HEK293T (cell line): ENCODE data around the gene FHOD3.
"Not testable (repeated sequence)": the region's sequence is repeated elsewhere in the genome, so short reads cannot be mapped to it uniquely, and the experiment has no call there.

ENCODE experiments used
- CTCF ChIA-PET: fragments of 350-600 bp; formaldehyde crosslinking; extraction: SDS; loops from one replicate; lab custom pipeline; 2021; ENCODE audit warnings: antibody characterized with exemption, inconsistent platforms; lab: Yijun Ruan, JAX
- POLR2A ChIA-PET: fragments of 350-600 bp; formaldehyde crosslinking; extraction: SDS; loops from one replicate; lab custom pipeline; 2020; ENCODE audit warnings: antibody characterized with exemption, inconsistent platforms; lab: Yijun Ruan, JAX
- DNase-seq: peaks from one replicate; pipeline ENCODE4 v3.0.0; 2012; ENCODE audit warnings: mixed read lengths; ENCODE audit errors: extremely low spot score
- ARNT ChIP-seq: fragments of 450-650 bp; IDR thresholded peaks from 2 replicates; pipeline ENCODE4 v1.6.1; 2017; ENCODE audit warnings: mild to moderate bottlenecking
- BHLHE40 ChIP-seq: fragments of 450-650 bp; IDR thresholded peaks from 2 replicates; pipeline ENCODE4 v1.6.1; 2016; ENCODE audit warnings: mild to moderate bottlenecking, moderate library complexity, borderline replicate concordance
- CTBP1 ChIP-seq: fragments of 450-650 bp; IDR thresholded peaks from 2 replicates; pipeline ENCODE4 v1.6.1; 2016; ENCODE audit warnings: borderline replicate concordance
- ELF4 ChIP-seq: fragments of 450-650 bp; IDR thresholded peaks from 2 replicates; pipeline ENCODE4 v1.6.1; 2017; ENCODE audit warnings: antibody characterized with exemption
- FOXA1 ChIP-seq: fragments of 450-650 bp; IDR thresholded peaks from 2 replicates; pipeline ENCODE4 v1.6.1; 2016; ENCODE audit warnings: mild to moderate bottlenecking
- FOXK2 ChIP-seq: fragments of 450-650 bp; IDR thresholded peaks from 2 replicates; pipeline ENCODE4 v1.6.1; 2016; ENCODE audit warnings: mild to moderate bottlenecking
- FOXM1 ChIP-seq: fragments of 450-650 bp; IDR thresholded peaks from 2 replicates; pipeline ENCODE4 v1.6.1; 2017; ENCODE audit warnings: mild to moderate bottlenecking, borderline replicate concordance
- HDGF ChIP-seq: fragments of 450-650 bp; IDR thresholded peaks from 2 replicates; pipeline ENCODE4 v1.6.1; 2017; ENCODE audit warnings: antibody characterized with exemption, borderline replicate concordance
- L3MBTL2 ChIP-seq: fragments of 450-650 bp; conservative IDR thresholded peaks from 2 replicates; pipeline ENCODE4 v1.6.1; 2016; ENCODE audit warnings: mild to moderate bottlenecking
- LEF1 ChIP-seq: fragments of 450-650 bp; IDR thresholded peaks from 2 replicates; pipeline ENCODE4 v1.6.1; 2017; ENCODE audit warnings: mild to moderate bottlenecking, borderline replicate concordance
- NFRKB ChIP-seq: fragments of 450-650 bp; IDR thresholded peaks from 2 replicates; pipeline ENCODE4 v1.6.1; 2016; ENCODE audit warnings: mild to moderate bottlenecking, moderate library complexity
- PKNOX1 ChIP-seq: fragments of 450-650 bp; IDR thresholded peaks from 2 replicates; pipeline ENCODE4 v1.6.1; 2016
- SP1 ChIP-seq: fragments of 450-650 bp; IDR thresholded peaks from 2 replicates; pipeline ENCODE4 v1.6.1; 2017
- SUZ12 ChIP-seq: fragments of 450-650 bp; IDR thresholded peaks from 2 replicates; pipeline ENCODE4 v1.6.1; 2016; ENCODE audit warnings: mild to moderate bottlenecking
- TARDBP ChIP-seq: fragments of 450-650 bp; IDR thresholded peaks from 2 replicates; pipeline ENCODE4 v1.6.1; 2016
- ZNF384 ChIP-seq: fragments of 450-650 bp; IDR thresholded peaks from 2 replicates; pipeline ENCODE4 v1.6.1; 2016

The FHOD3 gene

GRCh38 chr18:36355511-36355910, 58.0 kb downstream of the FHOD3 start:
- no peak for DNase-seq
- POLR2A ChIA-PET = no interaction called here
- TF ChIP-seq SUZ12 (no peak), FOXM1 (no peak), LEF1 (no peak), ZNF384 (no peak), TARDBP (no peak), ARNT (no peak), SP1 (no peak), PKNOX1 (no peak), FOXA1 (no peak), NFRKB (no peak), CTBP1 (no peak)
- CTCF ChIA-PET = no interaction called here

GRCh38 chr18:36356741-36357140, 59.2 kb downstream of the FHOD3 start:
- POLR2A ChIA-PET, DNase-seq, CTCF ChIA-PET: not testable (repeated sequence)

- CTCF ChIA-PET = no interaction called here
- no peak for TF ChIP-seq FOXM1
- TF ChIP-seq ZNF384 = no peak
- TF ChIP-seq FOXA1 = no peak
- TF ChIP-seq FOXK2 = no peak
- TF ChIP-seq ELF4 = no peak
- no peak for TF ChIP-seq PKNOX1
- TF ChIP-seq TARDBP = no peak
- no peak for TF ChIP-seq SUZ12
- TF ChIP-seq ARNT = no peak
- TF ChIP-seq SP1 = no peak
- TF ChIP-seq BHLHE40 = no peak
- TF ChIP-seq NFRKB = no peak
- no peak for TF ChIP-seq LEF1
- no peak for TF ChIP-seq L3MBTL2
- no peak for TF ChIP-seq CTBP1
- no peak for TF ChIP-seq HDGF
- no peak for DNase-seq
- POLR2A ChIA-PET = no interaction called here
Observed at GRCh38 chr18:36358141-36358540, 60.6 kb downstream of the FHOD3 start.

- TF ChIP-seq L3MBTL2 = no peak
- CTCF ChIA-PET = interaction anchor here (0.7 kb wide), 1 partner anchor 218 kb away, joined by 3 read pairs; no protein-coding TSS in a partner anchor
- POLR2A ChIA-PET = no interaction called here
- no peak for DNase-seq
Observed at GRCh38 chr18:36360256-36360909, 62.9 kb downstream of the FHOD3 start.

GRCh38 chr18:36364911-36365624, 67.6 kb downstream of the FHOD3 start:
- no peak for DNase-seq
- CTCF ChIA-PET = no interaction called here
- TF ChIP-seq TARDBP = no peak
- POLR2A ChIA-PET = no interaction called here

- DNase-seq = no peak
- ChIA-PET CTCF (no interaction called here), POLR2A (interaction anchor here (0.6 kb wide), 1 partner anchor 101 kb away, joined by 3 read pairs; no protein-coding TSS in a partner anchor)
- no peak for TF ChIP-seq NFRKB
- TF ChIP-seq FOXA1 = no peak
- TF ChIP-seq HDGF = no peak
- no peak for TF ChIP-seq L3MBTL2
- TF ChIP-seq SUZ12 = no peak
- TF ChIP-seq ZNF384 = no peak
- no peak for TF ChIP-seq FOXK2
Observed at GRCh38 chr18:36365836-36366775, 68.6 kb downstream of the FHOD3 start.
